AG09319 (cell line): ENCODE measurements around the gene KCNQ4.

Experiments used
- DNase-seq: peaks from one replicate; pipeline ENCODE4 v3.0.0-alpha.2; 2010; ENCODE audit warnings: low read depth; ENCODE audit errors: extremely low read depth
- TF ChIP-seq, protein P1 (sequence below): IDR thresholded peaks from 2 replicates; pipeline ENCODE4 v1.5.1; 2011; ENCODE audit warnings: low read depth, mild to moderate bottlenecking, inconsistent platforms, low read length, moderate library complexity

Gene KCNQ4

DNA sequence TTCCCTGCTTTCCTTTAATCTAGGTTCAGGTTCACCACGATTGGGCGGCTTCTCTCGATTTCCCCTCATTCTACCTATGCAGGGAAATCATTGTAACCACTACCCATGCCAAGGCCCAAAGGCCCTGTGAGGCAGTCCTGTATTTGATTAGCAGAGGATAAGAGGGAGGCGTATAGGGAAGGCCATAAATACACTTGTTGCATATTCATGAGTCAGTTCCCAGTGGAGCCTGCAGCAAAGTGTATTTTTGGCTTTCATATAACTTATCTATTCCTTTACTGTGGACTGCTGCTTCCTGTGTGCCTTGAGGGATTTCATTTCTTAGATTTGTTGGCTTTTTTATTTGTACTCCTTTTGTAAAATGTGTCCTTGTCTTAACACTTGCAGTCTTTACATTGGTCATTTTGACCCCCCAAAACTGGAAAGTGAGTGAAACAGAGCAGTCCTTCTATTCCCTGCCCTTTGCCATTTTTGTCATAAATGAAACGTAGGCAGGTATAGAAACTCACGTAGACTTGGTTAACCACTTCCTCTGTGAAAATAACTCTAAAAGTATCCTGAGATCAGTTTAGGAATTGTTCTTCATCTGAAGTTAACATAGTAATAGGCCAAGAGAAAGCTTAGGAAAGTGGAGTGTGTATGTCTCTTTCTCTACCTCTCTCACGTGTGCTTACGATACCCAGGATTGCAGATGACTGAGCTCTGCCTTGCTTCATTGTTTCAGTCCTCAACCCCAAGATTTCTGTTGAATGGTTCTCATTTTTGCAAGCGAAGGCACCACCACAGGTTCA, 19.6 kb upstream of the KCNQ4 start:
- DNase-seq = no peak
- TF ChIP-seq, protein P1, sequence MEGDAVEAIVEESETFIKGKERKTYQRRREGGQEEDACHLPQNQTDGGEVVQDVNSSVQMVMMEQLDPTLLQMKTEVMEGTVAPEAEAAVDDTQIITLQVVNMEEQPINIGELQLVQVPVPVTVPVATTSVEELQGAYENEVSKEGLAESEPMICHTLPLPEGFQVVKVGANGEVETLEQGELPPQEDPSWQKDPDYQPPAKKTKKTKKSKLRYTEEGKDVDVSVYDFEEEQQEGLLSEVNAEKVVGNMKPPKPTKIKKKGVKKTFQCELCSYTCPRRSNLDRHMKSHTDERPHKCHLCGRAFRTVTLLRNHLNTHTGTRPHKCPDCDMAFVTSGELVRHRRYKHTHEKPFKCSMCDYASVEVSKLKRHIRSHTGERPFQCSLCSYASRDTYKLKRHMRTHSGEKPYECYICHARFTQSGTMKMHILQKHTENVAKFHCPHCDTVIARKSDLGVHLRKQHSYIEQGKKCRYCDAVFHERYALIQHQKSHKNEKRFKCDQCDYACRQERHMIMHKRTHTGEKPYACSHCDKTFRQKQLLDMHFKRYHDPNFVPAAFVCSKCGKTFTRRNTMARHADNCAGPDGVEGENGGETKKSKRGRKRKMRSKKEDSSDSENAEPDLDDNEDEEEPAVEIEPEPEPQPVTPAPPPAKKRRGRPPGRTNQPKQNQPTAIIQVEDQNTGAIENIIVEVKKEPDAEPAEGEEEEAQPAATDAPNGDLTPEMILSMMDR = no peak

DNA sequence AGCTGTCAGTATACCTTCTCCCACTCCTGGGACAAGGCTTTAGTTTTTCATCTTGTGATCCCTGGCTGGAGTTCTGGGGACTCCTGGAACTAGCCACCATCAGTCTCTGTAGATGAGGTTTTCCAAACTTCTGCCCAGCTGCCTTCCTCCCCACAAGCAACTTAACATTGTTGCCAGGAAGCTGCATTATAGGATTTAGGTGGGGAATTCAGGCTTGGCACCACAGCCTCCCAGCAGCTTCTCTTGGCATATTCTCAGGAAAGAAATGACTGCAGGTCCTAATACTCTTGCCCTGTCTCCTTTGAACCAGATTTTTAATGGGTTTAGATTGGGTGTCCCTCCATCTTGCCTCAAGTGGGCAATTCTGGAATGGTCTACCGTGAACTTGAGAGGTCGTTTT, 18.6 kb upstream of the KCNQ4 start:
- TF ChIP-seq, protein P1 = no peak
- DNase-seq = no peak

DNA sequence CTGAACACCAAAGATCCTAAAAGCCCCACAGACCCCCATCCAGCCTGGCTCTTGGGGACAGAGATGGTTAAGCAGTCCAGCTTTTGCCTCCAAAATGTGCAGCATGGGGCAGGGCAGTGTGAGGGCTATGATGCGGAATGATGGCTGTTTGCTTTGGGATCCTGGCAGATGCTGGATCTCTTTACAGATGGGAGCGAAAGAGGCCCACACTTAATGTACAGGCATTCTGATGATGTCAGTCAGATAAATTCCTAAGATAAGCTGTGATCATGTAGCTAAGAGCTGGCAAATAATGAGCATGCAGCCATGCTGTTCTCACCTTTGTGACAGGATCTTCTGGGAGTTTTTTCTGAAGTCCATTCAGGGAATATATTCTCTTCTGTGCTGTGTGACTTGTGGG, 17.6 kb upstream of the KCNQ4 start:
- no peak for DNase-seq
- TF ChIP-seq, protein P1 = no peak

DNA sequence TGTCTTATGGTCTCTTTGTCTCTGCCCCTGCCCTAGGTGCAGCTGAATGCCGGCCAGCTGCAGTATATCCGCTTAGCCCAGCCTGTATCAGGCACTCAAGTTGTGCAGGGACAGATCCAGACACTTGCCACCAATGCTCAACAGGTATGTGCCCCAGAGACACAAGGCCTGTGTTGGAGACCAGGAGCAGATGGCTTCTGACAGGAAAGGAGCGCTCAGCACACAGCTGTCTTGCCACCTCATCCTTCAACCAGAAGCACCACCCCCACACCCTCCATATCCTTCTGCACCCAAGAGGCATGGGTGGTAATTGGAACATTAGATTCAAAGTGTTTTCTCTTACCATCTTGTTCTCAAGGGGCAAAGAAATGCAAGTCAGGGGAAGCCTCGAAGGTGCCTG, 17.0 kb upstream of the KCNQ4 start:
- no peak for DNase-seq
- TF ChIP-seq, protein P1 = no peak

DNA sequence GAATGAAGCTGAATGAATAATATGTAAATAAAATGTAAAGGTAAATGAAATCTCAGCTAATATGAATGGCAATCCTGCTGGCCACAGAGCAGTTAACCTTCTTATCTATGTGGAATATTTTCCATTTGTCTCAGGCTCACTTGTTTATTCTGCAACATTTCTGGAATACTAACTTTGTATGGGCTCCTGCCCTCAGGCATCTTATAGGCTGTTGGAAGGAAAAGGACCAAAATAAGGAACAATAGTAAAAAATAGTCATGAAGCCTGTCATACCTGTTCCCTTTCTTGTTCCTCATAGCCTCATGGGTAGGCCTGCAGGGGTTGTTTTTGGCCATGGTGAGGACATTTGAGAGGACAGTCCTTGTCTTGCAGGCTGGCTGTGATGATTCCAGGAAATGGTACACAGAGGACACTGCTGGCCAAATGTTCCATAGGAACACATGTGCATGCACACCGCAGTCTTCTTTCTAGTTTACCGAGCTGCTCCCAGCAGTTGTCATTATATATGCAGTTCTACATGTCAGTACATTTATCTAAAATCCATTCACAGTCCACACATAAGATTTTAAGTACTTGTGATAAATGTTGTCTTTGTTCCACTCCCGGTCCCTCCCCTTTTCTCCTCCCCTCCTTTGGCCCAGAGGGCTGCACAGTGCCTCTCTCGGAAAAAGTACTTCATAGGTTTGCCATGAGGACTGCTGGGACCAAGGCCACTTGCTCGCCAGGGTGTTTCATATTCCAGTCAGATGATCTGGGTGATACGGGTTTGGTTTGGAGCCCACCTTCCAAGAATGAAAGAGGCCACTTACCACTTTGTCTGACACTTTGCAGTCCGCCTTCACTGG, 15.2 kb upstream of the KCNQ4 start:
- TF ChIP-seq, protein P1 = no peak
- no peak for DNase-seq

DNA sequence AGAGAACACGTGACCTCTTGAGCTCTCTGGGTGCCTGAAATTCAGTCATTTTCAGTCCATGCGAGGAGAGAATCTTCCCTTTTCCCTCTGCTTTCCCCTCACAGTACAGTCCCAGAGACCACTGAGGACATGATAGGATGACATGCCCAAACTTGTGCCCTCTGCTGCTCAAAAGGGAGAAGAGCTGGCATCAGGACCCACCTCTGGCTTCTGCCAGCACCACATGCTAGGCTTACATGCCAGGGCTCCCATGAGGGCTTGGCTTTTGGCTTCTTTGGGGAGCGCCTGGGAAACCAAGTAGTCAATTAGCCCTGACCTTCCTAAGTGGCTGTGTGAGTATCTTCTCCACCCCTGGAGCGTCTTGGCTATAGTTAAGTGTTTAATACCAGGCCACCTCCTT, 13.8 kb upstream of the KCNQ4 start:
- TF ChIP-seq, protein P1 = peak; percentile 17

More for the DNA sequence above, 13.8 kb upstream of the KCNQ4 start:
- no peak for DNase-seq
